Erythroblast (primary cell): ENCODE results near the gene VAV3.

Source experiments
- GATA1 ChIP-seq: IDR thresholded peaks from 2 replicates; pipeline ENCODE4 v1.6.1; 2011; ENCODE audit warnings: low read depth, mild to moderate bottlenecking, control low read depth, low read length, moderate library complexity
- POLR2A ChIP-seq: IDR thresholded peaks from 2 replicates; pipeline ENCODE4 v1.6.1; 2011; ENCODE audit warnings: mild to moderate bottlenecking, low read length

GRCh38 chr1:107976431-107976830, 11.5 kb upstream of the VAV3 start:
- TF ChIP-seq POLR2A (no peak), GATA1 (no peak)
